SHP77 (cell line): ENCODE results near the gene SLC13A1.
"Not testable (repeated sequence)": the region's sequence is repeated elsewhere in the genome, so short reads cannot be mapped to it uniquely, and the experiment has no call there.

Experiments used
- DNase-seq, 2 experiments: peaks; one replicate each; lab custom pipeline; 2025; lab: John Stamatoyannopoulos, UW

SLC13A1 gene

GRCh38 chr7:123199883-123200282 lies at the start of gene SLC13A1:
Gene SLC13A1 (minus strand): TSS chr7:123199969. CDS start chr7:123199946, 23 bp downstream.
- no peak for DNase-seq

GRCh38 chr7:123244768-123245167 lies 45.0 kb upstream of the SLC13A1 start:
- DNase-seq = no peak

- DNase-seq = no peak
Observed at GRCh38 chr7:123242467-123243092, 42.8 kb upstream of the SLC13A1 start.

GRCh38 chr7:123241809-123242208 lies 42.0 kb upstream of the SLC13A1 start:
- no peak for DNase-seq

GRCh38 chr7:123231021-123232000 lies 31.5 kb upstream of the SLC13A1 start:
- DNase-seq = no peak

GRCh38 chr7:123230603-123231002 lies 30.8 kb upstream of the SLC13A1 start:
- no peak for DNase-seq

- DNase-seq = no peak
Observed at GRCh38 chr7:123230147-123230546, 30.4 kb upstream of the SLC13A1 start.

GRCh38 chr7:123229426-123229825 lies 29.7 kb upstream of the SLC13A1 start:
- DNase-seq = no peak

- not testable (repeated sequence) for DNase-seq
Observed at GRCh38 chr7:123227666-123228065, 27.9 kb upstream of the SLC13A1 start.

GRCh38 chr7:123220396-123220795 lies 20.6 kb upstream of the SLC13A1 start:
- DNase-seq = no peak

GRCh38 chr7:123218866-123219265 lies 19.1 kb upstream of the SLC13A1 start:
- DNase-seq = no peak

GRCh38 chr7:123216825-123217224 lies 17.1 kb upstream of the SLC13A1 start:
- no peak for DNase-seq

GRCh38 chr7:123215350-123215749 lies 15.6 kb upstream of the SLC13A1 start:
- no peak for DNase-seq

GRCh38 chr7:123211545-123211944 lies 11.8 kb upstream of the SLC13A1 start:
- no peak for DNase-seq

- no peak for DNase-seq
Observed at GRCh38 chr7:123210986-123211385, 11.2 kb upstream of the SLC13A1 start.

GRCh38 chr7:123209786-123210185 lies 10.0 kb upstream of the SLC13A1 start:
- no peak for DNase-seq

- no peak for DNase-seq
Observed at GRCh38 chr7:123208793-123209192, 9.0 kb upstream of the SLC13A1 start.

- no peak for DNase-seq
Observed at GRCh38 chr7:123204206-123204835, 4.6 kb upstream of the SLC13A1 start.

GRCh38 chr7:123201901-123202300 lies 2.1 kb upstream of the SLC13A1 start:
- no peak for DNase-seq

GRCh38 chr7:123198668-123199652 lies 809 bp downstream of the SLC13A1 start:
- no peak for DNase-seq

GRCh38 chr7:123198111-123198510 lies 1.7 kb downstream of the SLC13A1 start:
- DNase-seq = no peak
